Mammary epithelial cell (primary cell): ENCODE data around the gene FREM1.

Experiments used
- CTCF ChIP-seq, 2 donors: IDR thresholded peaks in 1 of 2; conservative IDR thresholded peaks in 1 of 2; 2 replicates each; pipeline ENCODE4 v1.5.1; 2011 to 2012; ENCODE audit warnings: inconsistent platforms in 2 of 2, low read length in 2 of 2, mild to moderate bottlenecking in 2 of 2, control low read depth in 1 of 2, low read depth in 1 of 2; ENCODE audit not compliant: insufficient read depth in 1 of 2; ENCODE audit errors: extremely low read depth in 1 of 2
- EZH2 ChIP-seq: IDR thresholded peaks from 2 replicates; pipeline ENCODE4 v1.6.1; 2012; ENCODE audit warnings: low read length, inconsistent platforms, borderline replicate concordance

GRCh38 chr9:14926941-14927624 is 16.9 kb upstream of the FREM1 start:
- TF ChIP-seq CTCF (conservative IDR thresholded peaks at IDR 0.05 in 1 of 2, IDR thresholded peaks at IDR 0.05 in 1 of 2; ENCODE audit: extremely low read depth in 1 of 2, insufficient read depth in 1 of 2, low read depth in 1 of 2, low read length in 2 of 2) (no peak), EZH2 (no peak)
